GM23248 (cell line): ENCODE data around the gene TMEM129.

ENCODE experiments used
- EZH2 ChIP-seq: fragments of 200-600 bp; sonication (generic); IDR thresholded peaks from 2 replicates; pipeline ENCODE4 v1.6.1; 2018; ENCODE audit warnings: antibody characterized with exemption, mild to moderate bottlenecking; ENCODE audit not compliant: insufficient read depth, poor library complexity, severe bottlenecking
- EZH2phosphoT487 ChIP-seq: fragments of 200-600 bp; sonication (generic); IDR thresholded peaks from 2 replicates; pipeline ENCODE4 v1.6.1; 2018; ENCODE audit warnings: antibody characterized with exemption, moderate library complexity, mild to moderate bottlenecking, low read depth; ENCODE audit not compliant: insufficient read depth

DNA sequence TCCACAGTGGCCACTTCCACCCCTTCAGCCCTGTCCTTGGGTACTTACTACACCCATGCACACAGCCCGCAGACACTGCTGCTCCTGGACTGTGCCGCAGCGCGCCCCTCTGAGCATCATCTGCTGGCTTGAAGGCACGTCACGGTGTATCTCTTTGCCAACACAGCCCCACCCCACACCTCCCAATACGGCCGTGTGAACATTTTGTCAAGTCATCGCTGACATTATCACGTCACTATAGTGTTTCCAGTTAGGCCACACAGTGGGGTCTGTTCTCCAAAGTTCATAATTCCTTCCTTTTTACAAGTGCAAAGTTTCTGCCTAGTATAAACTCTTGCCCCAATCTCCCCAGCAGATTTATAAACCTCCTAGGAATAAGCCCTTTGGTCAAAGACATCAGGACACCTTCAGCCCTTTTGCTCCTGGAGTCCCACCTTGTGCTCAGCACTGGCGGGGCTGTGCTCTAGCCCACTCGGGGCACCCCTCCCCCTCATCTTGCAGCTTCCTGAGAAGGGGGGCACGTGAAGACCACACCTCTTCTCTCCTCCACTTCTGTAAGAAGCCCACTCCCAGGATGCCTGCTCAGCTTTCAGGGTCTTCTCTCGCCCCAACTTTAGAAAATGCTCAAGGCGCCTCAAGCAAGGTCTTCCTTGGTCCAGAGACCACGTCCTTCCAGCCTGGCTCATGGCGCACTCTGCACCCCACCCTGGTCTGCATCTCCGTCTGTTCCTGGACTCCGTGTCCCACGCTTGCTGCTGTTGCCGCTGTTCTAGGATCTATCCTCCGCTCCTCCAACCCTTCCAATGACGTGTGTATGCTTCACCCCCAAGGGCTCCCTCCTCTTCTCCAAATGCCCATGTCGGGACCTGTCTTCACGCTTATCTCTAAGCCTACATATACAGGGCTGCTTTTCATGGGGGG, 44.3 kb downstream of the TMEM129 start:
- TF ChIP-seq EZH2 (no peak), EZH2phosphoT487 (no peak)
